Measurements from ENCODE around the gene CST4. TPM values are rescaled to one million over a fixed set of nuclear protein-coding genes. Genes with fewer than 3 reads are reported as not detected.

CST4 gene
- total and polyA plus RNA-seq, 2 experiments from 2014 or later, result not detected

GRCh38 chr20:23661002-23661429, 27.8 kb downstream of the CST4 start (continued):
- TF ChIP-seq ZNF462 (CRISPR knock-in tag; IDR thresholded peaks at IDR 0.05) (no peak), JUNB (IDR thresholded peaks at IDR 0.05; ENCODE audit: unreplicated experiment) (no peak), EZH2 (IDR thresholded peaks at IDR 0.05; ENCODE audit: low read depth, unreplicated experiment) (no peak), ETS1 (IDR thresholded peaks at IDR 0.05) (no peak)

GRCh38 chr20:23659989-23660837, 28.6 kb downstream of the CST4 start:
- Mint-ChIP-seq H3K27ac (no peak overlapping the region), H3K27me3 (ENCODE audit: insufficient read depth, low read depth, poor library complexity) (peaks cover 7% of the 10 kb centered on the region), H3K9me3 (no peaks in the 10 kb centered on the region), H3K4me3 (no peak overlapping the region), H3K36me3 (ENCODE audit: low read depth) (no peaks in the 10 kb centered on the region), H3K4me1 (peaks cover 5% of the 10 kb centered on the region; the same call in 2 of the 3 replicates)
- DNase-seq (ENCODE audit: low spot score), result no peak
- Histone ChIP-seq H3K9me2 (ENCODE audit: insufficient read depth) (no peaks in the 10 kb centered on the region), H3K4me1 (ENCODE audit: insufficient read depth) (no peaks in the 10 kb centered on the region), H3K27me3 (ENCODE audit: insufficient read depth) (no peaks in the 10 kb centered on the region), H3K36me3 (ENCODE audit: insufficient read depth) (no peaks in the 10 kb centered on the region), H3K4me2 (no peak overlapping the region), H3K27ac (ENCODE audit: low read depth) (no peak overlapping the region), H4K20me1 (replicated peaks; ENCODE audit: insufficient read depth) (no peaks in the 10 kb centered on the region), H3F3A (replicated peaks; ENCODE audit: low read depth) (no peaks in the 10 kb centered on the region), H3K4me3 (no peak overlapping the region), H3K79me2 (replicated peaks; ENCODE audit: insufficient read depth) (no peaks in the 10 kb centered on the region), H2AFZ (no peak overlapping the region)
- no peak for ATAC-seq
- TF ChIP-seq CTCF (conservative IDR thresholded peaks at IDR 0.05; ENCODE audit: low read depth in 2 of 2) (no peak), CREB1 (CRISPR knock-in tag; IDR thresholded peaks at IDR 0.05; ENCODE audit: low read depth) (no peak), REST (IDR thresholded peaks at IDR 0.05; ENCODE audit: unreplicated experiment) (no peak), ETS1 (IDR thresholded peaks at IDR 0.05) (no peak), JUNB (IDR thresholded peaks at IDR 0.05; ENCODE audit: unreplicated experiment) (no peak), ZNF331 (CRISPR knock-in tag; IDR thresholded peaks at IDR 0.05; ENCODE audit: low read depth) (no peak), STAT1 (IDR thresholded peaks at IDR 0.05; ENCODE audit: unreplicated experiment) (no peak)

Data from GM23338 (cell line).